HG02885 (cell line): ENCODE results near the gene IL36RN.

Source experiments
- ATAC-seq: cut with Tn5 transposase; IDR thresholded peaks from one replicate; pipeline ENCODE4 v1.9.1; 2021; ENCODE audit warnings: mild to moderate bottlenecking; ENCODE audit not compliant: unreplicated experiment, poor library complexity

Gene IL36RN

DNA sequence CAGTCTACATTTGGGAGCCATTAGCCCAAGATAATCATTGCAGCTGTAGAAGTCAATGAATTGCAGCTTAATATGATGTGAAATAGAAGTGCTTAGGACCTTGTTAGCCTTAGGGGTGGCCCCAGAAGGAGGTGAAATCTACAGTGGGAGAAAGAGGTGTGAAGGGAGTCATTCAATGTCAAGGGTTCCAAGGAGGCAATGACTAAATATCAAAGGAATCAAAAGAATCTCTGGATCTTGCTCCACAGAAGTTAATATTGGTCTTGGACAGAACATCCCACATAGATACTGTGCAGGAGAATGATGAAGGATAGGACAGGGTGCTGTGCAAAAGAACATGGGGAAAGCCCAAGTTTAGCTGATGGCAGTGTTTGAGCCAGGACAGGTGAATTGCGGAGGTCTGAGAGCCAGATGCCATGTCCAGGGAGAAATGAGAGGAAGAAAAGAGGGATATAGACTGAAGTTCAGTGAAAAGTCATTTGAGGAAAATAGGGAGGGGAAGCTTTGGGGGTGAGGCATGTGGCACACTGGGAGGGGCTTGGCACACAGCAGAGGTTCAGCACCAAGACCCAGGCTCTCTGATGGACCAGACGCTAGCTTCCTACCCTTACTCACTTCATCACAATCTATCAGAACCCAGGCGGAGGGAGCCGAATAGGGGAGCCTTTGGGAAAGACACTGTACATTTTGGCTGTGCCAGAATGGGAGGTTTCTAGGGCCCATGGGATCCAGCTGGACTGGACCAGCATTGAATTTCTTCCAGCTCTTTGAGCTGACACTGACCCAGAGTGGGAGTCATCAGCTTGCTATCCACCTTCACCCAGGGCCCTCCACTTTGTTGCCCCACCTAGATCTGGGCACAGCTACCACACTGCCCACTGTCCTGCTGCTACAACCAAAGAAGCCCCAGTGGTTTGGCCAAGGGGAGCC lies 10.9 kb downstream of the IL36RN start:
- ATAC-seq, result no peak

- no peak for ATAC-seq
Observed at GRCh38 chr2:113070606-113070975, 11.6 kb downstream of the IL36RN start.

DNA sequence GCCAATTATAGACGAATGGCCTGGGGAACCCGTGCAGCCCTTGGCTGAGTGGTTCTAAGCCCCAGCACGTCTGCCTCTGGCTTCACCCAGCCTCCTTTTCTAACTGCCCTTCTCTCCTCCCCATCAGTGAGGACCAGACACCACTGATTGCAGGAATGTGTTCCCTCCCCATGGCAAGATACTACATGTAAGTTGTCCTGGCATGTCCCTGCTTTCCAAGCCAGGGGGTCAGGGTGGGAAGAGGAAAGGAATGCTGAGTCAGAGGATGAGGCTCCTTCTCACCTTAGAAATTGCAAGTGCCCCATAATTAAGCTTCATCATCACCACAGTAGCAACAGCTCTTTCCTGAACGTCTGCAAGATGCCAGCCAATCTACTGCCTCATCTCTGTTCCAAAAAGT lies 13.6 kb downstream of the IL36RN start:
- no peak for ATAC-seq

GRCh38 chr2:113073325-113073834 lies 14.4 kb downstream of the IL36RN start:
- no peak for ATAC-seq

- no peak for ATAC-seq
Observed at GRCh38 chr2:113075030-113075429, 16.0 kb downstream of the IL36RN start.

GRCh38 chr2:113075600-113075999 lies 16.6 kb downstream of the IL36RN start:
- no peak for ATAC-seq

DNA sequence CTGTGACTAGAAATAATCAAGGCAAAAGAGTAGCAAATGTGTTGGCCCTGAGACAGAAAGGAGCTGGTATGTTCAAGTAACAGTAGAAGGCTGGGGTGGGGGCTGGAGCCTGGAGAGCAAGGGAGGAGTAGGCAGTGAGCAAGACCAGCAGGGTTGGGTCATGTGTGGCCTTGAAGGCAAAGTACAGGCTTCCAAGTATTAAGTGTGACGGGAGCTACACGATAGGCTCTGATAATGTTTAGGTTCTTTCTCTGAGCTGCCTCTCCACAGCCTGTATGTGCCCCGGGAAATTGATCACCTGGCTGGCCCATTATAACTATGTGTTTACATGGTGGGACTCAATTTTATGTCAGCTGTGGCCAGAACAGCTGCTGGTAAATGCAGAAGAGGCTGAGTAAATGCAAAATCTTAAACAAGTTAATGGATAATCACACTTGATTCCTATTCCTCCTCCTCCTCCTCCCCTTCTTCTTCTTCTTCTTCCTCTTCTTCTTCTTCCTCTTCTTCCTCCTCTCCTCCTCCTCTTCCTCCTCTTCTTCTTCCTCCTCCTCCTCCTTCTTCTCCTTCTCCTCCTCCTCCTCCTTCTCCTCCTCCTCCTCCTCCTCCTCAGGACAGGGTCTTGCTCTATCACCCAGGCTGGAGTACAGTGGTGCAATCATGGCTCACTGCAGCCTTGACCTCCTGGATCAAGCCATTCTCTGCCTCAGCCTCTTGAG lies 18.1 kb downstream of the IL36RN start:
- no peak for ATAC-seq

DNA sequence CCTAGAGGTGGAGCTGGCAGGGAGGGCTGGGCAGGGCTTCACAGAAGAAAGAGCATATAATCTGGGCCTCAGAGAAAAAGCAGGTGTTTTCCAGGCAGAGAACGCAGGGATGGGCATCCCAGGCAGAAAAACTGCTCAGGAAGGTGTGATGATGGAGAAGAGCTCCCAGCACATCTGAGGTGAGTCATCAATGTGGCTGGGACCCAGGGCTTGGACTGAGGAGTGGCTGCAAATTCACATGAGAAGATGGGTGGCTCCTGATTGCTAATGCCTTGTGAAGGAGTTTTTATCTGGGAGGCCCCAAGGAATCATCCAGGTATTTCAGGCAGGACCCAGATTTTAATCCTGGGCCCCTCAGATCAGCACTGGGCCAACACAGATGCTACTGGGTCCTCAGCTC lies 18.9 kb downstream of the IL36RN start:
- no peak for ATAC-seq

DNA sequence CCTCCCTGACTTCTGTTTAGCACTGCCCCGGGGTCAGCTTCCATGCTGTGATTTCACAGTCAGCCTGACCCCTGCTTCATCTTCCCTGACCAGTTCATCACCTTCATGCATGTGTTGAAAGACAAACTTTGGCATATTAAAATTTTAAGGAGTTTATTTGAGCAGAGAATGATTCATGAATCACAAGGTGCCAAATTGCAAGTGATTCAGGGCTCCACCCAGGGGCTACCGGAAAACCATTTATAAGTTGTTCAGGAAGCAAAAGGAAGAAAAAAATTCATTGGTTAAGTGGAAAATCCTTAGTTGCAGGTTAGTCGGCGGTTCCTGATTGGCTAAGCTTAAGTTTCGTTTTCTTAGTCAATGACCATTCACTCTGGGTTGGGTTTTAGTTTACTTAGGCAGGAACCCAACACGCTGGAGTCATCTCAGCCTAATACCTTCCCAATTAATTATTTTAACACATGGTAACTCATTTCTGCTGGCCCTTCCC lies 19.4 kb downstream of the IL36RN start:
- ATAC-seq, result no peak

- no peak for ATAC-seq
Observed at GRCh38 chr2:113079131-113079530, 20.1 kb downstream of the IL36RN start.

DNA sequence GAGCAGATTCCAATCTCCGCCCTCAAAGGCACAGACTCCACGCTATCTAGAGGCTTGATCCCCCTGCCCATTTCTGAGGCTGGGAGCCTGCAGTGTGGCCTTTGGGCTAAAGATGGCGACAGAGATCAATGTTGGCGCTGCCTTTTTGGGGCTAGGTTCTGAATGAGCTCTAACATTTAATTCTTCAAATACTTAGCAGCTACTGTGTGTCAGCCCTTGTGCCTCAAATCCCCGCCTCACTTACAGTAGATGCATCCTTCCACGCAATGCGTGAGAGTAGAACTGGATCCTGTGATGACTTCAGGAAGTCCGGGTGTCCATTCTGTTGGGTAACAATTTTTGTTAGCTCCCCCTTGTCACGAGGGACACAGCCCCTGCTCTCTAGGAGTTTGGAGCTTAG lies 21.1 kb downstream of the IL36RN start:
- ATAC-seq, result peak; percentile 51

GRCh38 chr2:113081488-113082210 lies 22.7 kb downstream of the IL36RN start:
- ATAC-seq, result no peak

GRCh38 chr2:113083296-113083695 lies 24.3 kb downstream of the IL36RN start:
- ATAC-seq, result no peak

GRCh38 chr2:113084249-113085000 lies 25.4 kb downstream of the IL36RN start:
- no peak for ATAC-seq

DNA sequence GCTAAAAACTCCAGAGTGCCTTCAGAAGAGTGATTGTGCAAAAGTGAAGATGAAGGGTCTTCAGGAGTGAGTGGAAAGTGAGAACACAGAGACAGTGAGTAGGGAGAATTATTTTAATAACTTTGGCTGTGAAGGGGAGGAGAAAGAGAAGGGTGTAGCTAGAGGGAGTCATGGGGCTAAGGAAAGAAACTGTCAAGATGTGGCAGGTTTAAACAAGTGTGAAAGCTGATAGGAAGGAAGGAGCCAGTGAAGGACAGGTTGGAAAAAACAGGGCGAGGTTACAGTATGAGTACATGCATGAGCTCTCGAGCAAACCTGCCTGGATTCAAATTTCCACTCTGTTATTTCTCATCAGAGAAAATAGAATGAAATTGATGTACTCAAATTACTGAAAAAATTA lies 26.5 kb downstream of the IL36RN start:
- no peak for ATAC-seq

- ATAC-seq, result no peak
Observed at GRCh38 chr2:113088213-113088992, 29.4 kb downstream of the IL36RN start.

- no peak for ATAC-seq
Observed at GRCh38 chr2:113089916-113090315, 30.9 kb downstream of the IL36RN start.

GRCh38 chr2:113091231-113091896 lies 32.4 kb downstream of the IL36RN start:
- ATAC-seq, result no peak
